Lower lobe of right lung (tissue), 2 donors: Measurements from ENCODE around the gene DDAH1. TPM values are rescaled to one million over a fixed set of nuclear protein-coding genes. Genes with fewer than 3 reads are reported as not detected.

Experiments
- ATAC-seq, 2 donors: fragments of 200-7000 bp; cut with Tn5 transposase; one replicate each; pipeline ENCODE4 v1.9.1; 2020 to 2022; ENCODE audit warnings: mild to moderate bottlenecking in 2 of 2, moderate library complexity in 2 of 2
- DNase-seq: peaks from one replicate; pipeline ENCODE4 v3.0.0-alpha.2; 2020
- H3K27ac ChIP-seq: fragments of 200-600 bp; one replicate; pipeline ENCODE4 v1.8.0; 2022
- H3K27me3 ChIP-seq: fragments of 200-600 bp; one replicate; pipeline ENCODE4 v1.8.0; 2022; ENCODE audit warnings: low read depth
- H3K36me3 ChIP-seq: fragments of 200-600 bp; one replicate; pipeline ENCODE4 v1.8.0; 2022; ENCODE audit warnings: mild to moderate bottlenecking
- H3K4me1 ChIP-seq: fragments of 200-600 bp; one replicate; pipeline ENCODE4 v1.8.0; 2022
- H3K4me3 ChIP-seq: fragments of 200-600 bp; one replicate; pipeline ENCODE4 v1.8.0; 2022; ENCODE audit warnings: mild to moderate bottlenecking
- H3K9me3 ChIP-seq: fragments of 200-600 bp; one replicate; pipeline ENCODE4 v1.8.0; 2022
- CTCF ChIP-seq: fragments of 200-600 bp; IDR thresholded peaks from one replicate; pipeline ENCODE4 v1.8.0; 2022; ENCODE audit warnings: antibody characterized with exemption, mild to moderate bottlenecking
- intact Hi-C: fragments of 100-400 bp; cut with DNase I; formaldehyde crosslinking; loops from one replicate; pipeline ENCODE4 v1.11.0; 2022
- total RNA-seq: library from RNA; stranded (reverse); fragmentation: NEBNext Ultra II Directional; extraction: Animal tissue kit (Norgen Biotek cat#: 25700); gene quantifications from one replicate; pipeline ENCODE4 v1.2.1, GENCODE V29; 2021
- donor health status: DM: no; HTN: yes; CAD: no; lungs with severe emphysema.

DDAH1 gene
- total RNA-seq, 1 donor from 2014 or later, result 48.4 TPM

GRCh38 chr1:85327759-85328158 lies 137.2 kb downstream of the DDAH1 start:
- Histone ChIP-seq H3K9me3 (no peaks in the 10 kb centered on the region), H3K36me3 (no peaks in the 10 kb centered on the region), H3K27ac (no peak overlapping the region), H3K4me3 (no peak overlapping the region), H3K27me3 (no peaks in the 10 kb centered on the region), H3K4me1 (peaks cover 26% of the 10 kb centered on the region)
- intact Hi-C loops, result no loop called here
- DNase-seq (no peak), ATAC-seq (no peak)
- TF ChIP-seq CTCF, result no peak

- no peak overlapping the region for H3K27ac ChIP-seq
- intact Hi-C loops, result no loop called here
Observed at GRCh38 chr1:85326851-85327250, 138.1 kb downstream of the DDAH1 start.

GRCh38 chr1:85326336-85326735 lies 138.6 kb downstream of the DDAH1 start:
- DNase-seq (no peak), ATAC-seq (no peak)
- no peaks in the 10 kb centered on the region for H3K9me3 ChIP-seq
- intact Hi-C loops, result no loop called here
- H3K36me3 ChIP-seq, result no peaks in the 10 kb centered on the region
- no peaks in the 10 kb centered on the region for H3K27me3 ChIP-seq
- H3K4me1 ChIP-seq, result peaks cover 26% of the 10 kb centered on the region
- H3K4me3 ChIP-seq, result no peak overlapping the region
- TF ChIP-seq CTCF, result no peak
- H3K27ac ChIP-seq, result no peak overlapping the region

More at GRCh38 chr1:85326851-85327250, 138.1 kb downstream of the DDAH1 start:
- DNase-seq (no peak), ATAC-seq (no peak)
- no peaks in the 10 kb centered on the region for H3K36me3 ChIP-seq
- TF ChIP-seq CTCF, result no peak
- H3K4me3 ChIP-seq, result no peak overlapping the region
- H3K9me3 ChIP-seq, result no peaks in the 10 kb centered on the region
- peaks cover 26% of the 10 kb centered on the region for H3K4me1 ChIP-seq
- H3K27me3 ChIP-seq, result no peaks in the 10 kb centered on the region

- no peaks in the 10 kb centered on the region for H3K9me3 ChIP-seq
- no peak for DNase-seq
- H3K4me3 ChIP-seq, result no peak overlapping the region
- H3K36me3 ChIP-seq, result no peaks in the 10 kb centered on the region
- intact Hi-C loops, result no loop called here
- no peak overlapping the region for H3K27ac ChIP-seq
- peak in 1 of 2 donors; percentile 4 for ATAC-seq
- no peaks in the 10 kb centered on the region for H3K27me3 ChIP-seq
- peaks cover 24% of the 10 kb centered on the region for H3K4me1 ChIP-seq
- TF ChIP-seq CTCF, result no peak
Observed at GRCh38 chr1:85325920-85326319, 139.0 kb downstream of the DDAH1 start.

- Histone ChIP-seq H3K36me3 (no peaks in the 10 kb centered on the region), H3K4me1 (peaks cover 10% of the 10 kb centered on the region), H3K4me3 (no peak overlapping the region), H3K27ac (no peak overlapping the region), H3K9me3 (no peaks in the 10 kb centered on the region), H3K27me3 (no peaks in the 10 kb centered on the region)
- ATAC-seq (no peak), DNase-seq (no peak)
- intact Hi-C loops, result no loop called here
- no peak for TF ChIP-seq CTCF
Observed at GRCh38 chr1:85323770-85324169, 141.2 kb downstream of the DDAH1 start.

- ATAC-seq (no peak), DNase-seq (no peak)
- TF ChIP-seq CTCF, result no peak
- H3K9me3 ChIP-seq, result no peaks in the 10 kb centered on the region
- H3K36me3 ChIP-seq, result no peaks in the 10 kb centered on the region
- intact Hi-C loops, result no loop called here
- H3K27ac ChIP-seq, result no peak overlapping the region
- H3K4me1 ChIP-seq, result peaks cover 9% of the 10 kb centered on the region
- no peaks in the 10 kb centered on the region for H3K27me3 ChIP-seq
- H3K4me3 ChIP-seq, result no peak overlapping the region
Observed at GRCh38 chr1:85322655-85323054, 142.3 kb downstream of the DDAH1 start.
